ENCODE data around the gene PTTG1IP.

- TF ChIP-seq CTCF (optimal IDR thresholded peaks at IDR 0.05 in 1 of 3, IDR thresholded peaks at IDR 0.05 in 1 of 3, conservative IDR thresholded peaks at IDR 0.05 in 1 of 3; ENCODE audit: extremely low read depth in 1 of 3, insufficient read depth in 2 of 3, low read length in 3 of 3) (no peak), EZH2 (IDR thresholded peaks at IDR 0.05; ENCODE audit: low read length) (no peak)
Observed at GRCh38 chr21:44918107-44918470, 44.6 kb upstream of the PTTG1IP start.
